ENCODE results near the gene CUX1. TPM values are rescaled to one million over a fixed set of nuclear protein-coding genes. Genes with fewer than 3 reads are reported as not detected.

Gene CUX1
- polyA plus RNA-seq, 1 experiment = 29.7 TPM

DNA sequence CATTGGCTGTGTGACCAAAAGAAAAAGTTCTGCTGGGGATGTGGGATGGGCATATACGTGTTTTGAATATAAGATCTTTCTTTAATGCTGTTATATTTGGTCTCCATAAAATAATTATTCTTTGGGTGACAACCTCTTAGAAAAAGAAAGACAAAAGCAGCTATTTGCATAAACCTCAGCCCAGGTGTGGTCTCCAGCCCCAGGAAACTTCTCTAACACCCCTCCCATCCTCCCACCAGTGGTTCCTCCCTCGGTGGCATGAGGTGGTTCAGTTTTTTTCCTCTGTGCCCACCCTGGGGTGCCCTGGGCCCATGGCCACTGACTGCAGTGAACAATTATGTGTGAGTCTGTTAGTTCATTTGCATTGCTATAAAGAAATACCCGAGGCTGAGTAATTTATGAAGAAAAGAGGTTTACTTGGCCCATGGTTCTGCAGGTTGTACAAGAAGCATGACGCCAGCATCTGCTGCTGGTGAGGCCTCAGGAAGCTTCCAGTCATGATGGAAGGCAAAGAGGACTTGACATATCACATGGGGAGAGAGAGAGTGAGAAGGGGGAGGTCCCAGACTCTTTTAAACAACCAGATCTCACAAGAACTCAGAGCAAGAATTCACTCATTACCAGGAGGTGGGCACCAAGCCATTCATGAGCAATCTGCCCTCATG lies 165.9 kb downstream of the CUX1 start:
- no peak overlapping the region for H3K27ac ChIP-seq (ENCODE audit: low read depth, low read length)
- no peak for DNase-seq (ENCODE audit: low read depth, low spot score)
- POLR2A ChIA-PET = no interaction called here
- TF ChIP-seq, protein P1, sequence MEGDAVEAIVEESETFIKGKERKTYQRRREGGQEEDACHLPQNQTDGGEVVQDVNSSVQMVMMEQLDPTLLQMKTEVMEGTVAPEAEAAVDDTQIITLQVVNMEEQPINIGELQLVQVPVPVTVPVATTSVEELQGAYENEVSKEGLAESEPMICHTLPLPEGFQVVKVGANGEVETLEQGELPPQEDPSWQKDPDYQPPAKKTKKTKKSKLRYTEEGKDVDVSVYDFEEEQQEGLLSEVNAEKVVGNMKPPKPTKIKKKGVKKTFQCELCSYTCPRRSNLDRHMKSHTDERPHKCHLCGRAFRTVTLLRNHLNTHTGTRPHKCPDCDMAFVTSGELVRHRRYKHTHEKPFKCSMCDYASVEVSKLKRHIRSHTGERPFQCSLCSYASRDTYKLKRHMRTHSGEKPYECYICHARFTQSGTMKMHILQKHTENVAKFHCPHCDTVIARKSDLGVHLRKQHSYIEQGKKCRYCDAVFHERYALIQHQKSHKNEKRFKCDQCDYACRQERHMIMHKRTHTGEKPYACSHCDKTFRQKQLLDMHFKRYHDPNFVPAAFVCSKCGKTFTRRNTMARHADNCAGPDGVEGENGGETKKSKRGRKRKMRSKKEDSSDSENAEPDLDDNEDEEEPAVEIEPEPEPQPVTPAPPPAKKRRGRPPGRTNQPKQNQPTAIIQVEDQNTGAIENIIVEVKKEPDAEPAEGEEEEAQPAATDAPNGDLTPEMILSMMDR (IDR thresholded peaks at IDR 0.05; ENCODE audit: low read depth, low read length) = no peak
- H3K4me3 ChIP-seq (ENCODE audit: low read depth, low read length) = no peak overlapping the region
- no peaks in the 10 kb centered on the region for H3K27me3 ChIP-seq (ENCODE audit: control insufficient read depth, insufficient read depth, low read length)
- peaks cover 3% of the 10 kb centered on the region; the same call in 1 of the 2 replicates for H3K9me3 ChIP-seq (ENCODE audit: control insufficient read depth, insufficient read depth, low read length)
- CTCF ChIA-PET = no interaction called here

DNA sequence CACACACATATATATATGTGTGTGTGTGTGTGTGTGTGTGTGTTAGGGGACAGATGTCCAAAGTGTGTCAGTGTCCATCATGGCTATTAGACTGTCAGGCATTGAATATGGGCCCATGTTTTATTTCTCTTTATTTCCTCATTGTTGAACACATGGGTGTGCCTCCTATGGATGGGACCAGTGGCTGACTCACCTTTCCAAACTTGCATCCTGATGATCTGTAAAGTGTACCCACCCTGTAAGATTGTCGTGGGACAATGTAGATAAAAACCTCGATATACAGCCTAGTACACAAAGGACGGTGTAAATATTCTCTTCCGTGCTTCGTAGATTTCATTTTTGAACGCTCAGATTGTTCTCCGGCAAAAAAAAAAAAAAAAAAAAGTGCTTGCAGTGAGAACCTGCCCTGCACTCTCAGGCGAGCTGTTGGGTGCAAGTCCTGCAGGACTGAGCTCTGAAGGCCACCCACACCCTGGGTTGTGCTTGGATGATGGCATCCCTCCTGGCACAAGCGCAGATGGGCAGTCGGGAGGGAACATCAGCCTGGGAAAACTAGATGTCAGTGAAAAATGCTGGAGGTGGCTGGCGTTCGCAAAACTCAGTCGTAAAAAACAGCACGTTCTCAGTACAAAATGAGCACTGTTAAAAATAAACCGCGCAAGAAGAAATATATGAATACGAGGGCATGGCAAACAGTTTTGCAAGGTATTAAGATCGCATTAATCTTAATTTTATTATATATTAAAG lies 166.9 kb downstream of the CUX1 start:
- peaks cover 3% of the 10 kb centered on the region for H3K9me3 ChIP-seq (ENCODE audit: control insufficient read depth, insufficient read depth, low read length)
- DNase-seq (ENCODE audit: low read depth, low spot score) = no peak
- no peak overlapping the region for H3K4me3 ChIP-seq (ENCODE audit: low read depth, low read length)
- no peaks in the 10 kb centered on the region for H3K27me3 ChIP-seq (ENCODE audit: control insufficient read depth, insufficient read depth, low read length)
- CTCF ChIA-PET = no interaction called here
- no peak overlapping the region for H3K27ac ChIP-seq (ENCODE audit: low read depth, low read length)
- POLR2A ChIA-PET = interaction anchor here (0.6 kb wide), 1 partner anchor 44 kb away, joined by 3 read pairs; no protein-coding TSS in a partner anchor
- TF ChIP-seq, protein P1 (IDR thresholded peaks at IDR 0.05; ENCODE audit: low read depth, low read length) = no peak

DNA sequence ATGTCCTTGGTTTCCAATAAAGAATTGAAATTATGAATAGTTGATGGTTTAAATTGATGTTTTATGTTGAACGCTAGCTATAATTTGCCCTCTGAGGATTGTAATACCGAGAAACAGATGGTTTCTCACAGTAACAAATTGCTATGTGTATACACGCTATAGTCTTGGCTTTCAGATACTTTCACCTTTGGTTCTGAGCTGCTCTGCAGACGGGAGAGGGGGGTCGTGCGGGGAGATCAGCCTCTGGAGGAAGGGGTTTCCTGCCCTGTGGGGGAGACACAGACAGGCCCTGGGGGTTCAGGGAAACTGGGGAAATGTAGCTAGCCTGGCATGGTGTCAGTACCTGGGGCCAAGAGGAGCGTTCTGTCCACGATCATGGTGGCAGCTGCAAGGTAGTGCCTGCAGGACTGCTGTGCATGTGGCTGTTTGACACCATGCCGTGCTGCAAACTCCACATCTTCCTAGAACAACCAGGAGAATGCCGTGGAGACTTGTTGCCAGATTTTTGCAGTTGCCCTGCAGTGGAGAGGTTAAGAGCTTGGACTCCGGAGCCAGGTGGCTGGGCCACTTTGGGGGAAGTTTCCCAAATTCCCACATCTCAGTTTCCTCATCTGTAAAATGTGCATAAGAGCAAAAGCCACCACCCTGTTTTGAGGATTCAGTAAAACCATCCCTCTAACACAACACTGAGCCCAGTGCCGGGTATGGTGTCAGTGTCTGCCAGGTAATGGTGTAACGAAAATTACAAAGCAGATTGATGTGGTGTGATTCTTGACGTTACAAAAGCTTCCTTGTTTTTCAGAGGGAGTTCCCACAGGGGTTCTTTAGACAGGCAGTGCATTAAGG lies 167.9 kb downstream of the CUX1 start:
- TF ChIP-seq, protein P1 (IDR thresholded peaks at IDR 0.05; ENCODE audit: low read depth, low read length) = no peak
- Histone ChIP-seq H3K4me3 (ENCODE audit: low read depth, low read length) (no peak overlapping the region), H3K9me3 (ENCODE audit: control insufficient read depth, insufficient read depth, low read length) (peaks cover 3% of the 10 kb centered on the region), H3K27me3 (ENCODE audit: control insufficient read depth, insufficient read depth, low read length) (no peaks in the 10 kb centered on the region), H3K27ac (ENCODE audit: low read depth, low read length) (no peak overlapping the region)
- ChIA-PET POLR2A (interaction anchor here (0.6 kb wide), 1 partner anchor 45 kb away, joined by 3 read pairs; no protein-coding TSS in a partner anchor), CTCF (no interaction called here)
- no peak for DNase-seq (ENCODE audit: low read depth, low spot score)

DNA sequence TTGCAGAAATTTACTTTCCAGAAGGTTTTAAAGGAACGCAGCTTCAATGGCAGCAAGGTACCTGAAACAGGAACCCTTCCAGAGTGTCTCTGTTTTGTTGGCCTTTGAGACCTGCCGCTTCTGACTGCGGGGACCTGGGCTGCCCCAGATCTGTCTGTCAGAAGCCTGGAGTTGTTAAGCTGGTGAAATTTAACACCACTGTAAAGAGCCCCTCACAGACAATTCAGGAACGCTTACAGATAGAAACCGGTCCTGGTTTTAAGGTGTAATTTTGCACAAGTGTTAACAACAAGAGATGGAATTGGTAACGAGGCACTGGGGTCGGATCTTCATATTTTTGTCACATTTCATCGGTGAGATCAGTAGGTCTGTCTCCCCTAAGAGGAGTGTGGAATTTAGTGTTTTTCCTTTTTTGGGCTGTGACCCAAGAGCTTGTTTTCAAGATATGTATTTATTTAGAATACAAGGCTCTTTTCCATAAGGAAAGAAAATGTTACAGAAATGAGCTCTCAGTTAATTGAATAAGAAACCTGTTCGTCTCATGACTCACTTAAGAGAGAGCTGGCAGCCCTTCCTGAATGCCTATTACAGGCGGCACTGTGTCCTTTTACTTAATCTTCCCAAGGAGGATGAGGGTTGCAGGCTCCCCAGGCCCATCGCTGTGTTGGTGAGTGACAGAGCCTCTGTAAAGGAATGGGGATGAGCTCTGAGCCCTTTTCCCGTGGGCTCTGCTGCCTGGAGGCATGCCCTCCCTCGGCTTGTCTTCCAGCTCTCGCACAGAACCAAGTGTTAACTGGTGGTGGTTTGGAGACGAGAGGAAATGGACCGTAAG lies 168.7 kb downstream of the CUX1 start:
- H3K27ac ChIP-seq (ENCODE audit: low read depth, low read length) = no peak overlapping the region
- no peak for DNase-seq (ENCODE audit: low read depth, low spot score)
- TF ChIP-seq, protein P1 (IDR thresholded peaks at IDR 0.05; ENCODE audit: low read depth, low read length) = no peak
- ChIA-PET CTCF (interaction anchor here (0.6 kb wide), 1 partner anchor 165 kb away, joined by 3 read pairs; no protein-coding TSS in a partner anchor), POLR2A (no interaction called here)
- peaks cover 3% of the 10 kb centered on the region for H3K9me3 ChIP-seq (ENCODE audit: control insufficient read depth, insufficient read depth, low read length)
- H3K27me3 ChIP-seq (ENCODE audit: control insufficient read depth, insufficient read depth, low read length) = no peaks in the 10 kb centered on the region
- no peak overlapping the region for H3K4me3 ChIP-seq (ENCODE audit: low read depth, low read length)

All from AG04450 (cell line).